ENCODE measurements around the gene LTF.

LTF gene

DNA sequence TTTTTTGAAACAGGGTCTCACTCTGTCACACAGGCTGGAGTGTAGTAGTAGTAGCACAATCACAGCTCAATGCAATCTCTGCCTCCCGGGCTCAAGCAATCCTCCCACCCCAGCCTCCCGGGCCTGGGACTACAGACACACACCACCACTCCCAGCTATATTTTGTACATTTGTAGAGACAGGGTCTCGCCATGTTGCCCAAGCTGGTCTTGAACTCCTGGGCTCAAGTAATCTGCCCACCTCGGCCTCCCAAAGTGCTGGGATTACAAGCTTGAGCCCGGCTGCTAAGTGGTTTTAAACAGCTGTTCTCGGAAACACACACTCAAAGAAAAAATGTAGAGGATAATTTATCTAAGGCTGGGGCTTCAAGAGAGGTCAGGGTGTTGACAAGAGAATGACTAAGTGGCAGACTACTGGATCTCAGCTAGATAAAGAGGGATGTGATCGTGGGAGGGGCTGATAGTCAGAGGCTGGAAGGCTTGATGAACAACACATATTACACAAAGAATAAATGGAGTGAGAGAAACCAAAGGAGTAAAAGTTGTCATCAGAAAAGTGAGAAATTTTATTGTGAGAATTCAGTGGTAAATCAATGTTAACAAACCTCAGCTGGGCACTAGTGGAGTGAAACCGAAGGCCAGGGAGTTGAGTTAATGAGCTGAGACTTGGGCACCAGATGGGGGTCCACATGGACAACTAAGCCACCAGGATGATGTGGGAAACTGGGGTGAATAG is 64.5 kb downstream of the LTF start:
- Histone ChIP-seq H3K9me2 (replicated peaks; ENCODE audit: control insufficient read depth, low read length) (no peaks in the 10 kb centered on the region), H3K4me2 (ENCODE audit: low read length) (no peak overlapping the region), H3K27me3 (ENCODE audit: control insufficient read depth, low read length) (peaks cover 9% of the 10 kb centered on the region), H3F3A (ENCODE audit: control insufficient read depth, insufficient read depth) (no peaks in the 10 kb centered on the region), H4K20me1 (ENCODE audit: control insufficient read depth, insufficient read depth, low read depth, low read length) (no peaks in the 10 kb centered on the region), H3K79me2 (ENCODE audit: control insufficient read depth, low read length) (no peaks in the 10 kb centered on the region), H3K9me3 (ENCODE audit: control insufficient read depth, insufficient read depth, low read length) (no peaks in the 10 kb centered on the region), H3K4me3 (ENCODE audit: low read length) (no peak overlapping the region), H3K4me1 (ENCODE audit: control insufficient read depth, low read length) (no peaks in the 10 kb centered on the region), H3K36me3 (ENCODE audit: control insufficient read depth, low read length) (no peaks in the 10 kb centered on the region), H3K27ac (ENCODE audit: low read depth, low read length) (no peak overlapping the region)
- TF ChIP-seq EZH2phosphoT487 (IDR thresholded peaks at IDR 0.05; ENCODE audit: borderline replicate concordance, low read length): no peak
- TF ChIP-seq, protein P1, sequence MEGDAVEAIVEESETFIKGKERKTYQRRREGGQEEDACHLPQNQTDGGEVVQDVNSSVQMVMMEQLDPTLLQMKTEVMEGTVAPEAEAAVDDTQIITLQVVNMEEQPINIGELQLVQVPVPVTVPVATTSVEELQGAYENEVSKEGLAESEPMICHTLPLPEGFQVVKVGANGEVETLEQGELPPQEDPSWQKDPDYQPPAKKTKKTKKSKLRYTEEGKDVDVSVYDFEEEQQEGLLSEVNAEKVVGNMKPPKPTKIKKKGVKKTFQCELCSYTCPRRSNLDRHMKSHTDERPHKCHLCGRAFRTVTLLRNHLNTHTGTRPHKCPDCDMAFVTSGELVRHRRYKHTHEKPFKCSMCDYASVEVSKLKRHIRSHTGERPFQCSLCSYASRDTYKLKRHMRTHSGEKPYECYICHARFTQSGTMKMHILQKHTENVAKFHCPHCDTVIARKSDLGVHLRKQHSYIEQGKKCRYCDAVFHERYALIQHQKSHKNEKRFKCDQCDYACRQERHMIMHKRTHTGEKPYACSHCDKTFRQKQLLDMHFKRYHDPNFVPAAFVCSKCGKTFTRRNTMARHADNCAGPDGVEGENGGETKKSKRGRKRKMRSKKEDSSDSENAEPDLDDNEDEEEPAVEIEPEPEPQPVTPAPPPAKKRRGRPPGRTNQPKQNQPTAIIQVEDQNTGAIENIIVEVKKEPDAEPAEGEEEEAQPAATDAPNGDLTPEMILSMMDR (IDR thresholded peaks at IDR 0.05; ENCODE audit: low read depth, low read length, poor library complexity, severe bottlenecking): no peak

DNA sequence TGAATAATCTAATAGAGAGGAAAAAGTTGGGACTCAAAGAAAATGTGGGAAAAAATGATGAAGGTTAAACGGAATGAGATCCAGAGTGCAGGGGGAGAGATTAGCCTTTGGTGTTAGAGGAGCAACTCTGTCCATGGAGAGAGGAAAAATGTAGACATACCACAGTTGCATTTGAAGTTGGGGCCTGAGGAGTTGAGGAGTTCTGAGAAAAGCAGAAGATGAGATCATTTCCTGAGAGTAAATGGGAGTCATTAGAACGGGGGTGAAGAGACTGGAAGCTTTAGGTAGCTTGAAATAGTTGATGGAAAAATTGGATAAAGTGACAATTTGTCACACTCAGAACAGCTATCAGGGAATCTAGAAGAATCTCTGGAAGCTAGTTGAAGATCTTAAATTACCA is 65.1 kb downstream of the LTF start:
- Histone ChIP-seq H3K9me3 (ENCODE audit: control insufficient read depth, insufficient read depth, low read length) (no peaks in the 10 kb centered on the region), H3K27me3 (ENCODE audit: control insufficient read depth, low read length) (peaks cover 9% of the 10 kb centered on the region), H4K20me1 (ENCODE audit: control insufficient read depth, insufficient read depth, low read depth, low read length) (no peaks in the 10 kb centered on the region), H3K36me3 (ENCODE audit: control insufficient read depth, low read length) (no peaks in the 10 kb centered on the region), H3K9me2 (replicated peaks; ENCODE audit: control insufficient read depth, low read length) (no peaks in the 10 kb centered on the region), H3K4me1 (ENCODE audit: control insufficient read depth, low read length) (no peaks in the 10 kb centered on the region), H3K4me2 (ENCODE audit: low read length) (no peak overlapping the region), H3K79me2 (ENCODE audit: control insufficient read depth, low read length) (no peaks in the 10 kb centered on the region), H3K4me3 (ENCODE audit: low read length) (no peak overlapping the region), H3F3A (ENCODE audit: control insufficient read depth, insufficient read depth) (no peaks in the 10 kb centered on the region), H3K27ac (ENCODE audit: low read depth, low read length) (no peak overlapping the region)
- TF ChIP-seq EZH2phosphoT487 (IDR thresholded peaks at IDR 0.05; ENCODE audit: borderline replicate concordance, low read length): no peak
- TF ChIP-seq, protein P1 (IDR thresholded peaks at IDR 0.05; ENCODE audit: low read depth, low read length, poor library complexity, severe bottlenecking): no peak

DNA sequence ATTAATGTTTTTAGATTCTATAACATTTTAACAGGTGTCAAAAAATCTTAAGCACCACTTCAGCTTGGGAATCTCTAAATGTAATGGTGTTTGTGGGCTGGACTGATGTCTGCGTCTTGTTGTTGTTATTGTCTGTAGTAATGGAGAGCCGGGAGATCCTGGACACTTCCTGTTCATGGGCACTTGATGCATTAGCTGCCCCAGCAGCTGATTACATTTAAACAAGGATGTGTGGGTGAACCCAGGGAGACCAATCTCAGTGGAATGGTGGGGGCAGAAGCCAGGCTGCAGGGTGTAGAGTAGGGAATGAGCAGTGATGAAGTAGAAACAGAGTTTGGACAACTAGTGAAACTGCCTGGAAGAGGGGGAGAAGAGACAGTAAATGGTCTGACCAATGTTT is 65.6 kb downstream of the LTF start:
- Histone ChIP-seq H3K4me2 (ENCODE audit: low read length) (no peak overlapping the region), H3K36me3 (ENCODE audit: control insufficient read depth, low read length) (no peaks in the 10 kb centered on the region), H3K79me2 (ENCODE audit: control insufficient read depth, low read length) (no peaks in the 10 kb centered on the region), H3K27me3 (ENCODE audit: control insufficient read depth, low read length) (peaks cover 9% of the 10 kb centered on the region), H3K9me3 (ENCODE audit: control insufficient read depth, insufficient read depth, low read length) (no peaks in the 10 kb centered on the region), H3K9me2 (replicated peaks; ENCODE audit: control insufficient read depth, low read length) (no peaks in the 10 kb centered on the region), H3K27ac (ENCODE audit: low read depth, low read length) (no peak overlapping the region), H3F3A (ENCODE audit: control insufficient read depth, insufficient read depth) (no peaks in the 10 kb centered on the region), H3K4me3 (ENCODE audit: low read length) (no peak overlapping the region), H3K4me1 (ENCODE audit: control insufficient read depth, low read length) (no peaks in the 10 kb centered on the region), H4K20me1 (ENCODE audit: control insufficient read depth, insufficient read depth, low read depth, low read length) (no peaks in the 10 kb centered on the region)
- TF ChIP-seq EZH2phosphoT487 (IDR thresholded peaks at IDR 0.05; ENCODE audit: borderline replicate concordance, low read length): no peak
- TF ChIP-seq, protein P1 (IDR thresholded peaks at IDR 0.05; ENCODE audit: low read depth, low read length, poor library complexity, severe bottlenecking): no peak
